Measurements from ENCODE around the gene ZNF804A.

ZNF804A gene

GRCh38 chr2:184611361-184612085, 13.2 kb downstream of the ZNF804A start:
- no peak for DNase-seq (ENCODE audit: low read depth in 2 of 2)

GRCh38 chr2:184620367-184620766, 22.0 kb downstream of the ZNF804A start:
- no peak for DNase-seq (ENCODE audit: low read depth in 2 of 2)

DNA sequence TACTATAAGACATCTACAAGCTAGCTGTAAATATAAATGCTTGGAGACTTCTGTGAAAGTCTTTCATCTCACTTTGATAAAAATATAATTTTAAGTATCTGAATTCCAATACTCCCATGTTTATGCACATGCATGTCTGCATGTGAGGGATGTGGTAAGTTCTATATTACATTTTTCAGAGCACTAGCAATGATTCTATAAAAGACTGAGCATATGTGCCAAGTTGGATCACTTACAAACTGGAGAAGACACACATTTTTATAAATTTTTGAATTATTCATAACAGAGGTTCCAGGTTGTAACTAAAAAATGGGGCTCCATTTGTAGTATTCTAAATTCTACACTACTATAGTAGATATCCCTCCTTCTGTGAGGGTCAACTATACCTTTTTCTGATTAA, 26.0 kb downstream of the ZNF804A start:
- no peak for DNase-seq (ENCODE audit: low read depth in 2 of 2)

GRCh38 chr2:184628051-184628450, 29.7 kb downstream of the ZNF804A start:
- no peak for DNase-seq (ENCODE audit: low read depth in 2 of 2)

GRCh38 chr2:184633726-184634125, 35.4 kb downstream of the ZNF804A start:
- no peak for DNase-seq (ENCODE audit: low read depth in 2 of 2)

DNA sequence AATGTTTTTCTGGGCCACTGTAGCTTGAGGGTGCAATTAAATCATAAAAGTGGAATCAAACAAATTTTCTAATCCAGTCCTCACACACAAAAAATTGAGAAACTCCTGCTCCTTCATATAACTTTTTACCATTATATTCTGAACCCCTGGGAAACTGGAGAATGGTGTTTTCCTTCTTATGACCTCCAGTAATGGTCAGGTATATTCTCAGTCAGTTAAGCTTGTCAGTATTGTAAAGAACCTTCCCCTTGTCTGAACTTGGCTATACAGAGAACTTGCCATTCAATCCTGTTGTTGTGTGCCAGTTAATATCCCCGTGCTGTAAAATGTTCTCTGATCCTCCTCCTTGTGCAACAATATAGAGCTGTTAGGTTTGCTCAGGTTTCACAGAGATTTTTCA, 39.5 kb downstream of the ZNF804A start:
- no peak for DNase-seq (ENCODE audit: low read depth in 2 of 2)

DNA sequence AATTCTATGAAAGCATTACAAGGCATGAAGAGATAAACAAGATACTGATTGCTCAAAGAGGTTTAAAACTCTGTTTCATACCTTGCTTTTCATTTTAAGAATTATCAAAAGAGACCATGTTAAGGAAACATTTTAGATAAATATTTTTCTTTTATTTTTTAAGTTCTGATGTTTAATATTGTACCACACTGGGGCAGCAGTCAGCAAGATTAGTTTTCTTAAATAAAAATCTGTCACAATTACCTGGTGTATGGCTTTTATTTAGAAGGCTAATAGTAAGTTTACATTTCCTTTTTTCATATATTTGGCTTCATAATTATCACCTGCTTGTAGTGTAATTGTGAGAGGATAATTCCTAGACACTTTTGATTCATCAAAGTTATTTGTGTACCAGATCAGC, 46.4 kb downstream of the ZNF804A start:
- no peak for DNase-seq (ENCODE audit: low read depth in 2 of 2)

DNA sequence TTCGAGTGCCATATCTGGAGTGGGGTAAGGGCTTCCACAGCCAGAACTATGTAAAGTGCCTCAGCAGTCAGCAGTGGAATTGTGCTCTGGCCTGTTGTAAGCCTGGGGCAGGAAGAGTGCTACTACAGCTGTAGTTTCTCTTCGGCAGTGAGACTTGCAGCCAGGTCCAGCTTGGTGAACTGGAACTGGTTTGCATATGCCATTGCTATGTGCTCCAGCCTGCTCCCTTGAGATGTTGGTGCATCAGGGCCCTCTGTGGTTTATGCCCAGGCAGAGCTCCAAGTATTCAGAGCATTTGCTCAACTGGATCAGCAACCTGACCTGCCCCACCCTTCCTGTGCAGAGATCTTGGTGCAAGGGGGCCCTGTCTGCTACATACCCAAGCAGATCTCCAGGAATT, 47.8 kb downstream of the ZNF804A start:
- DNase-seq (ENCODE audit: low read depth in 2 of 2), result no peak

DNA sequence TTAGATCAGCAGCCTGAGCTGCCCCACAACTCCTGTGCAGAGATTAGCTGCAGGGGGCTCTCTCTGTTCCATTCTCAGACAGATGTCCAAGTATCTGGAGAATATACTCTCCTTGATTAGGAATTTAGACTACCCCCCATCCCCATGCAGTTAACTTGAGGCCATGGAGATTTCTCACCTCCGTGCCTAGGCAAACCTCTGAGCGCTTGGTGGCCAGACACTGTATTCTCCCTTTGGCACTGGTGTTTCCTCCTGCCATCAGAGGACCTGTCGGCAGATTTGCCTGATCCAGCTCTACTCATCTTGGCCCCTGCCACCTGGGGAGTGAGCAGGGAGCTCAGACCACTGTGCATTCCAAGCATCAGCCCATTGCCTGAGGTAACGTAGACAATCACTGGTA, 48.3 kb downstream of the ZNF804A start:
- no peak for DNase-seq (ENCODE audit: low read depth in 2 of 2)

GRCh38 chr2:184654945-184655344, 56.6 kb downstream of the ZNF804A start:
- no peak for DNase-seq (ENCODE audit: low read depth in 2 of 2)

DNA sequence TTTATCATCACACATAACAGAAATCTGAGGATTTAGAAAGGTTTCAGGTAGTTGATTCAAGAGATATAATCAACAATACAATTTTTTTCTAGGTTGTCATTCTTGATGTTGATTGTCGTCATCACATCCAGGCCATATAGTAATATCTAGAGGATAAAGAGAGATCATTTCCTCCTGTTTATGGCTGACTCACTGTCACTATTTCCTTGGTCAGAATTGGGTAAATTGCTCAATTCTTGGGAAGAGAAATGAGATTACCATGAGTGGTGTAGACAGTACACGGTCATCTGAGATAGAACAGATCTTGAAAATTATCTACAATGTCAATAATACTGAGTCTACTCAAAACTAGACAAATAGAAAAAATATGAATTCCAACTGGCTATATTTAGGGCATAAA, 78.8 kb downstream of the ZNF804A start:
- DNase-seq (ENCODE audit: low read depth in 2 of 2), result no peak

GRCh38 chr2:184679219-184680018, 81.1 kb downstream of the ZNF804A start:
- DNase-seq (ENCODE audit: low read depth in 2 of 2), result no peak

DNA sequence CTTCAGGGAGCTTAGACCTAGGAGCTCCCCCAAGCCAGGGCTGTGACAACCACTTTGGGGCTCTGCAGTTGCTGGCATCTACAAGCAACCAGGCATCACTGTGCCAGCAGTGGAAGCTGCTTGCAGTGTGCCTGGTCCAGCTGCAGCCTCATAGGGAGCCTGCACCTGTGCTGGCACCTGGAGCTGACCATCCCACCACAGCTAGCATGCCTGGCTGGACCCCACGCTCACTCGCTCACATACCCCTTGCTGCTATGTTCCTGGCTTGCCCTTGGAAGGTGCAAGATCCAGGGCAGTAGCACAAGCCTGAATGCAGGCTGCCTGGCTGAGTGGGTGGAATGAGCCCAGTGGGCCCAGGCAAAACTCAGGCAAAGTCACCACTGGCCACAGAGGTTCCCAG, 82.5 kb downstream of the ZNF804A start:
- no peak for DNase-seq (ENCODE audit: low read depth in 2 of 2)

DNA sequence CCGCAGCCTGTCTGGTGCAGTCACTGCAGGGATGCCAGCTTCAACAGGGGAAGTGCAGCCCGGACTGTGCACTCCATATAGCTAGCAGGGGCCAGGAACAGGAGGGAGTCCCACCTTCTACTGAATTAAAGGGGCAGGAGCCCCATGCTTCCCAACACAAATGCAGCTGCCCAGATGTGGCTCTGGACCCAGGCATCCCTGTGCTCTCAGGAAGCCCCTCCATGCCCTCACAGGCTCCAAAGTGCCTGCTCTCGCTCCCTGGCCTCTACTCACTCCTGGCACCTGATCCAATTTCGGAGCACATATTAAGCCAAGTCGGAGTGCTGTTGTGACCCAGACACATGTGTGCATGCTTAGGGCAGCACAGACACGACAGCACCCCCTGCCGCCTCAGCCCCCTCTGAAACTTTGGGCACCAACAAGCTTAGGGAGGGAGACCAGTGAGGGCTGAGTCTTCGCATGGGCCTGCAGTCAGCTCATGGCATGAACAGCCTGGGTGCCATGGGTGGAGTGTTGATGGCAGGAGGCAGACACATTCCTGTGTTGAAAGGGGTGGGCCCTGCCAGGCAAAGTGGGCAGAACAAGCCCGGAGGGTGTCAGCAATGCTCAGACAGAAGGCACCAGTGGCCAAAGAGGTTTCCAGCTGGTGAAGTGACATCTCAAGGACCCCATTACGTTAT, 83.5 kb downstream of the ZNF804A start:
- no peak for DNase-seq (ENCODE audit: low read depth in 2 of 2)

GRCh38 chr2:184683911-184684310, 85.6 kb downstream of the ZNF804A start:
- DNase-seq (ENCODE audit: low read depth in 2 of 2), result no peak

GRCh38 chr2:184685999-184686841, 87.9 kb downstream of the ZNF804A start:
- no peak for DNase-seq (ENCODE audit: low read depth in 2 of 2)

- no peak for DNase-seq (ENCODE audit: low read depth in 2 of 2)
These were observed 91.3 kb downstream of the ZNF804A start for GRCh38 chr2:184689638-184690037.

- DNase-seq (ENCODE audit: low read depth in 2 of 2), result no peak
These were observed 93.9 kb downstream of the ZNF804A start for GRCh38 chr2:184692141-184692734.

GRCh38 chr2:184696644-184697043, 98.3 kb downstream of the ZNF804A start:
- DNase-seq (ENCODE audit: low read depth in 2 of 2), result no peak

GRCh38 chr2:184698476-184698875, 100.1 kb downstream of the ZNF804A start:
- DNase-seq (ENCODE audit: low read depth in 2 of 2), result no peak

DNA sequence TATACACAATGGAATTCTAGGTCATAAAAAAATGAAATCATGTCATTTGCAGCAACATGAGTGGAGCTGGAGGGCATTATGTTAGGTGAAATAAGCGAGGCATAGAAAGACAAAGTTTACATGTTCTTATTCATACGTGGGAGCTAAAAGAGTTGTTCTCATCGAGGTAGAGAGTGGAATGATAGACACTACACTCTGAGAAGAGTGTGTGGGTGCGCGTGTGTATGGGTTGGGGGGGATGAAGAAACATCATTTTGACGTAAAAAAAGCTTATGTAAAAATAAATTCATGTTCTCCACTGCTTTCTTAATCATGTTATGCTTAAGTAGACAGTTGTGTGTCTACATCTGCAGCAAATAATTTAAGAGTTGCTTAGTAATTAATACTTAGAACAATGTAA, 123.6 kb downstream of the ZNF804A start:
- no peak for DNase-seq (ENCODE audit: low read depth in 2 of 2)
